NB4 (cell line): Measurements from ENCODE around the gene NHP2.

Experiments
- MAX ChIP-seq: IDR thresholded peaks from 2 replicates; pipeline ENCODE4 v1.6.1; 2011; ENCODE audit warnings: low read depth, low read length
- MYC ChIP-seq: IDR thresholded peaks from 2 replicates; pipeline ENCODE4 v1.6.1; 2011; ENCODE audit warnings: low read depth, low read length
- POLR2A ChIP-seq: IDR thresholded peaks from 2 replicates; pipeline ENCODE4 v1.6.1; 2011; ENCODE audit warnings: mild to moderate bottlenecking; ENCODE audit not compliant: insufficient read length; ENCODE audit errors: extremely low read depth
- TF ChIP-seq, protein P1 (sequence below): IDR thresholded peaks from one replicate; pipeline ENCODE4 v1.5.1; 2012; ENCODE audit warnings: low read depth, low read length

GRCh38 chr5:178186427-178186826 is 32.7 kb upstream of the NHP2 start:
- TF ChIP-seq, protein P1, sequence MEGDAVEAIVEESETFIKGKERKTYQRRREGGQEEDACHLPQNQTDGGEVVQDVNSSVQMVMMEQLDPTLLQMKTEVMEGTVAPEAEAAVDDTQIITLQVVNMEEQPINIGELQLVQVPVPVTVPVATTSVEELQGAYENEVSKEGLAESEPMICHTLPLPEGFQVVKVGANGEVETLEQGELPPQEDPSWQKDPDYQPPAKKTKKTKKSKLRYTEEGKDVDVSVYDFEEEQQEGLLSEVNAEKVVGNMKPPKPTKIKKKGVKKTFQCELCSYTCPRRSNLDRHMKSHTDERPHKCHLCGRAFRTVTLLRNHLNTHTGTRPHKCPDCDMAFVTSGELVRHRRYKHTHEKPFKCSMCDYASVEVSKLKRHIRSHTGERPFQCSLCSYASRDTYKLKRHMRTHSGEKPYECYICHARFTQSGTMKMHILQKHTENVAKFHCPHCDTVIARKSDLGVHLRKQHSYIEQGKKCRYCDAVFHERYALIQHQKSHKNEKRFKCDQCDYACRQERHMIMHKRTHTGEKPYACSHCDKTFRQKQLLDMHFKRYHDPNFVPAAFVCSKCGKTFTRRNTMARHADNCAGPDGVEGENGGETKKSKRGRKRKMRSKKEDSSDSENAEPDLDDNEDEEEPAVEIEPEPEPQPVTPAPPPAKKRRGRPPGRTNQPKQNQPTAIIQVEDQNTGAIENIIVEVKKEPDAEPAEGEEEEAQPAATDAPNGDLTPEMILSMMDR = no peak
- TF ChIP-seq MAX (no peak), POLR2A (no peak), MYC (no peak)
